HTERT RPE-1 (cell line): Measurements from ENCODE around the gene MAP7D1.
"Not testable (repeated sequence)": the region's sequence is repeated elsewhere in the genome, so short reads cannot be mapped to it uniquely, and the experiment has no call there.

ENCODE experiments used
- in situ Hi-C: fragments of 300-500 bp; cut with MboI; formaldehyde crosslinking; loops from 4 replicates; pipeline ENCODE4 v1.14.3; 2020; ENCODE audit warnings: low sequenced_read_pairs

Gene MAP7D1

GRCh38 chr1:36199934-36200741 lies 44.2 kb downstream of the MAP7D1 start:
- in situ Hi-C loops = no loop called here

GRCh38 chr1:36203027-36203553 lies 47.1 kb downstream of the MAP7D1 start:
- in situ Hi-C loops = no loop called here

GRCh38 chr1:36203554-36204346 lies 47.8 kb downstream of the MAP7D1 start:
- in situ Hi-C loops = no loop called here

GRCh38 chr1:36204347-36204909 lies 48.5 kb downstream of the MAP7D1 start:
- in situ Hi-C loops = no loop called here

- in situ Hi-C loops = no loop called here
Measured at GRCh38 chr1:36206323-36206858, 50.4 kb downstream of the MAP7D1 start.

GRCh38 chr1:36207339-36207738 lies 51.4 kb downstream of the MAP7D1 start:
- in situ Hi-C loops = no loop called here

- in situ Hi-C loops = no loop called here
Measured at GRCh38 chr1:36208978-36209703, 53.2 kb downstream of the MAP7D1 start.

- in situ Hi-C loops = no loop called here
Measured at GRCh38 chr1:36211307-36211706, 55.3 kb downstream of the MAP7D1 start.

- in situ Hi-C loops = no loop called here
Measured at GRCh38 chr1:36211841-36212240, 55.9 kb downstream of the MAP7D1 start.

GRCh38 chr1:36212782-36213181 lies 56.8 kb downstream of the MAP7D1 start:
- in situ Hi-C loops = no loop called here

GRCh38 chr1:36217670-36218069 lies 61.7 kb downstream of the MAP7D1 start:
- in situ Hi-C loops = no loop called here

- in situ Hi-C loops = not testable (repeated sequence)
Measured at GRCh38 chr1:36221901-36222300, 65.9 kb downstream of the MAP7D1 start.

GRCh38 chr1:36222481-36223380 lies 66.8 kb downstream of the MAP7D1 start:
- in situ Hi-C loops = no loop called here

GRCh38 chr1:36223381-36223995 lies 67.5 kb downstream of the MAP7D1 start:
- in situ Hi-C loops = no loop called here

GRCh38 chr1:36223996-36224536 lies 68.1 kb downstream of the MAP7D1 start, which contains the start of gene THRAP3:
THRAP3 (plus strand) TSS chr1:36224443; CDS start chr1:36282564, 58,121 bp downstream.
- in situ Hi-C loops = no loop called here

- in situ Hi-C loops = no loop called here
Measured at GRCh38 chr1:36224537-36225282, 68.8 kb downstream of the MAP7D1 start.

GRCh38 chr1:36225283-36225899 lies 69.4 kb downstream of the MAP7D1 start:
- in situ Hi-C loops = no loop called here

- in situ Hi-C loops = not testable (repeated sequence)
Measured at GRCh38 chr1:36230279-36230678, 74.3 kb downstream of the MAP7D1 start.
